Measurements from ENCODE around the gene ANG. TPM values are rescaled to one million over a fixed set of nuclear protein-coding genes. Genes with fewer than 3 reads are reported as not detected.

ANG gene
- total RNA-seq, 1 experiment from 2014 or later = 24.7 TPM

- no peaks in the 10 kb centered on the region for H3K27me3 ChIP-seq (replicated peaks; ENCODE audit: control insufficient read depth, insufficient read depth, low read length)
- ChIA-PET POLR2A (interaction anchor here (1.1 kb wide), 1 partner anchor 9 kb away, joined by 6 read pairs; no protein-coding TSS in a partner anchor), CTCF (interaction anchor here (0.6 to 1.3 kb wide), 16 partner anchors 10 to 280 kb away, joined by 3 to 20 read pairs (median 4); partner anchors contain the start of gene PIP4P1)
- intact Hi-C loops (cut with micrococcal nuclease; ENCODE audit: unreplicated experiment) = loop anchor here (1.0 to 2.0 kb wide), 4 partner anchors 28 to 160 kb away; no protein-coding TSS in a partner anchor
- Mint-ChIP-seq H3K36me3 (ENCODE audit: insufficient read depth, unreplicated experiment) (peaks cover 6% of the 10 kb centered on the region), H3K4me3 (ENCODE audit: unreplicated experiment) (peak overlapping the region; percentile 31), H3K4me1 (ENCODE audit: low read depth, unreplicated experiment) (peaks cover 20% of the 10 kb centered on the region), H3K27ac (ENCODE audit: unreplicated experiment) (peak overlapping the region; percentile 55), H3K27me3 (ENCODE audit: insufficient read depth, unreplicated experiment) (no peaks in the 10 kb centered on the region), H3K9me3 (ENCODE audit: unreplicated experiment) (no peaks in the 10 kb centered on the region)
- no peaks in the 10 kb centered on the region; the same call in 1 of the 2 replicates for H3K36me3 ChIP-seq (ENCODE audit: control insufficient read depth, insufficient read depth, low read length)
- no TSS peak for BruUV-seq (replicated peaks)
- no peaks in the 10 kb centered on the region for H3K9me3 ChIP-seq
- DNase-seq = peak; percentile 49 to 66
- peak; percentile 62 to 75 for TF ChIP-seq CTCF (IDR thresholded peaks at IDR 0.05; ENCODE audit: insufficient read depth in 1 of 2, low read depth in 1 of 2, low read length in 1 of 2, severe bottlenecking in 1 of 2, unreplicated experiment in 1 of 2)
- H3K4me1 ChIP-seq = peaks cover 32% of the 10 kb centered on the region
- no peak overlapping the region for H3K4me3 ChIP-seq (ENCODE audit: low read depth, low read length)
Measured at GRCh38 chr14:20690848-20691640, 2.5 kb downstream of the ANG start.

GRCh38 chr14:20692116-20692751 is 3.7 kb downstream of the ANG start:
- Histone ChIP-seq H3K9me3 (no peaks in the 10 kb centered on the region), H3K36me3 (ENCODE audit: control insufficient read depth, insufficient read depth, low read length) (no peaks in the 10 kb centered on the region; the same call in 1 of the 2 replicates), H3K27me3 (replicated peaks; ENCODE audit: control insufficient read depth, insufficient read depth, low read length) (no peaks in the 10 kb centered on the region), H3K4me1 (peaks cover 20% of the 10 kb centered on the region), H3K4me3 (ENCODE audit: low read depth, low read length) (no peak overlapping the region)
- CTCF ChIA-PET = interaction anchor here (1.1 to 1.2 kb wide), 2 partner anchors 16 to 79 kb away, joined by 3 to 7 read pairs; no protein-coding TSS in a partner anchor
- TF ChIP-seq CTCF (IDR thresholded peaks at IDR 0.05; ENCODE audit: insufficient read depth in 1 of 2, low read depth in 1 of 2, low read length in 1 of 2, severe bottlenecking in 1 of 2, unreplicated experiment in 1 of 2) = no peak
- Mint-ChIP-seq H3K4me3 (ENCODE audit: unreplicated experiment) (no peak overlapping the region), H3K9me3 (ENCODE audit: unreplicated experiment) (no peaks in the 10 kb centered on the region), H3K4me1 (ENCODE audit: low read depth, unreplicated experiment) (peaks cover 14% of the 10 kb centered on the region), H3K36me3 (ENCODE audit: insufficient read depth, unreplicated experiment) (peaks cover 6% of the 10 kb centered on the region), H3K27ac (ENCODE audit: unreplicated experiment) (no peak overlapping the region), H3K27me3 (ENCODE audit: insufficient read depth, unreplicated experiment) (no peaks in the 10 kb centered on the region)
- BruUV-seq (replicated peaks) = no TSS peak
- POLR2A ChIA-PET = no interaction called here
- DNase-seq = no peak
- intact Hi-C loops (cut with micrococcal nuclease; ENCODE audit: unreplicated experiment) = no loop called here

GRCh38 chr14:20696764-20697163 is 8.2 kb downstream of the ANG start:
- H3K36me3 Mint-ChIP-seq (ENCODE audit: insufficient read depth, unreplicated experiment) = peaks cover 5% of the 10 kb centered on the region
- no TSS peak for BruUV-seq (replicated peaks)
- H3K36me3 ChIP-seq (ENCODE audit: control insufficient read depth, insufficient read depth, low read length) = no peaks in the 10 kb centered on the region; the same call in 1 of the 2 replicates
- H3K9me3 ChIP-seq = no peaks in the 10 kb centered on the region
- peaks cover 7% of the 10 kb centered on the region for H3K4me1 Mint-ChIP-seq (ENCODE audit: low read depth, unreplicated experiment)
- H3K4me3 ChIP-seq (ENCODE audit: low read depth, low read length) = no peak overlapping the region
- intact Hi-C loops (cut with micrococcal nuclease; ENCODE audit: unreplicated experiment) = loop anchor here (1.0 to 5.0 kb wide), 4 partner anchors 106 to 275 kb away; partner anchors contain the start of gene RNASE1
- no peaks in the 10 kb centered on the region for H3K4me1 ChIP-seq
- H3K4me3 Mint-ChIP-seq (ENCODE audit: unreplicated experiment) = no peak overlapping the region
- DNase-seq = no peak
- no peaks in the 10 kb centered on the region for H3K27me3 Mint-ChIP-seq (ENCODE audit: insufficient read depth, unreplicated experiment)
- TF ChIP-seq CTCF (IDR thresholded peaks at IDR 0.05; ENCODE audit: insufficient read depth in 1 of 2, low read depth in 1 of 2, low read length in 1 of 2, severe bottlenecking in 1 of 2, unreplicated experiment in 1 of 2) = no peak
- no peaks in the 10 kb centered on the region for H3K9me3 Mint-ChIP-seq (ENCODE audit: unreplicated experiment)
- ChIA-PET CTCF (interaction anchor here (0.6 to 1.4 kb wide), 5 partner anchors 30 to 400 kb away, joined by 3 to 7 read pairs (median 3); no protein-coding TSS in a partner anchor), POLR2A (no interaction called here)
- H3K27me3 ChIP-seq (replicated peaks; ENCODE audit: control insufficient read depth, insufficient read depth, low read length) = no peaks in the 10 kb centered on the region
- H3K27ac Mint-ChIP-seq (ENCODE audit: unreplicated experiment) = no peak overlapping the region
